ENCODE results near the gene FXYD6. TPM values are rescaled to one million over a fixed set of nuclear protein-coding genes. Genes with fewer than 3 reads are reported as not detected.
A peak's percentile ranks its signal among the peaks of the same experiment; 100 is the strongest.

The FXYD6 gene
- total and polyA plus RNA-seq, 4 experiments from 2014 or later, result 0.15 TPM; not detected in 3

- Mint-ChIP-seq H3K4me3 (no peak overlapping the region), H3K27me3 (peaks cover 0 to 8% of the 10 kb centered on the region in 2 donors), H3K4me1 (peaks cover 0 to 6% (median 5%) of the 10 kb centered on the region in 4 donors), H3K27ac (peak overlapping the region in 1 of 7 donors; percentile 35), H3K9me3 (no peaks in the 10 kb centered on the region), H3K36me3 (no peaks in the 10 kb centered on the region)
- CTCF ChIA-PET (ENCODE audit: partially characterized antibody), result interaction anchor here (1.0 kb wide), 1 partner anchor 83 kb away, joined by 4 read pairs; no protein-coding TSS in a partner anchor
- POLR2A ChIA-PET (ENCODE audit: partially characterized antibody), result no interaction called here
- Histone ChIP-seq H3K27ac (ENCODE audit: low read depth, low read length) (no peak overlapping the region), H3K4me3 (ENCODE audit: low read length in 2 of 2) (no peak overlapping the region), H3K4me1 (ENCODE audit: insufficient read depth, low read length) (peaks cover 6% of the 10 kb centered on the region), H3K9me3 (ENCODE audit: control insufficient read depth in 1 of 2, low read length in 2 of 2) (no peaks in the 10 kb centered on the region), H3K27me3 (ENCODE audit: insufficient read depth, low read length) (no peaks in the 10 kb centered on the region), H3K36me3 (ENCODE audit: insufficient read depth, low read length) (no peaks in the 10 kb centered on the region)
- intact Hi-C loops (cut with micrococcal nuclease), result no loop called here
- no peak for DNase-seq
Observed at GRCh38 chr11:117900121-117900648, 23.7 kb upstream of the FXYD6 start.

- no peaks in the 10 kb centered on the region for H3K9me3 ChIP-seq (ENCODE audit: control insufficient read depth in 1 of 2, low read length in 2 of 2)
- peaks cover 4 to 8% of the 10 kb centered on the region in 2 donors for H3K27me3 Mint-ChIP-seq
- no peak overlapping the region for H3K27ac ChIP-seq (ENCODE audit: low read depth, low read length)
- no peaks in the 10 kb centered on the region for H3K36me3 ChIP-seq (ENCODE audit: insufficient read depth, low read length)
- no peak overlapping the region for H3K27ac Mint-ChIP-seq
- intact Hi-C loops (cut with micrococcal nuclease), result no loop called here
- peaks cover 1 to 7% of the 10 kb centered on the region in 2 donors for H3K36me3 Mint-ChIP-seq
- DNase-seq, result no peak
- ChIA-PET CTCF (ENCODE audit: partially characterized antibody) (no interaction called here), POLR2A (ENCODE audit: partially characterized antibody) (no interaction called here)
- peaks cover 0 to 10% (median 3%) of the 10 kb centered on the region in 8 donors for H3K9me3 Mint-ChIP-seq
- peaks cover 0 to 6% (median 5%) of the 10 kb centered on the region in 4 donors for H3K4me1 Mint-ChIP-seq
- H3K4me1 ChIP-seq (ENCODE audit: insufficient read depth, low read length), result peaks cover 6% of the 10 kb centered on the region
- no peaks in the 10 kb centered on the region for H3K27me3 ChIP-seq (ENCODE audit: insufficient read depth, low read length)
- no peak overlapping the region for H3K4me3 Mint-ChIP-seq
- no peak overlapping the region for H3K4me3 ChIP-seq (ENCODE audit: low read length in 2 of 2)
Observed at GRCh38 chr11:117898059-117898458, 21.6 kb upstream of the FXYD6 start.

GRCh38 chr11:117892651-117893050 lies 16.2 kb upstream of the FXYD6 start:
- CTCF ChIA-PET (ENCODE audit: partially characterized antibody), result interaction anchor here (1.2 to 1.3 kb wide), 3 partner anchors 15 to 176 kb away, joined by 3 read pairs; no protein-coding TSS in a partner anchor
- Histone ChIP-seq H3K4me3 (ENCODE audit: low read length in 2 of 2) (no peak overlapping the region), H3K4me1 (ENCODE audit: insufficient read depth, low read length) (no peaks in the 10 kb centered on the region), H3K36me3 (ENCODE audit: insufficient read depth, low read length) (no peaks in the 10 kb centered on the region), H3K9me3 (ENCODE audit: control insufficient read depth in 1 of 2, low read length in 2 of 2) (no peaks in the 10 kb centered on the region), H3K27ac (ENCODE audit: low read depth, low read length) (no peak overlapping the region), H3K27me3 (ENCODE audit: insufficient read depth, low read length) (no peaks in the 10 kb centered on the region)
- Mint-ChIP-seq H3K4me3 (no peak overlapping the region), H3K27me3 (peaks cover 7 to 11% of the 10 kb centered on the region in 2 donors), H3K9me3 (peaks cover 0 to 33% (median 12%) of the 10 kb centered on the region in 8 donors), H3K4me1 (no peaks in the 10 kb centered on the region), H3K27ac (no peak overlapping the region), H3K36me3 (peaks cover 1 to 14% of the 10 kb centered on the region in 2 donors)
- no peak for DNase-seq
- POLR2A ChIA-PET (ENCODE audit: partially characterized antibody), result no interaction called here
- intact Hi-C loops (cut with micrococcal nuclease), result no loop called here

- peaks cover 0 to 33% (median 12%) of the 10 kb centered on the region in 8 donors for H3K9me3 Mint-ChIP-seq
- H3K4me1 Mint-ChIP-seq, result no peaks in the 10 kb centered on the region
- H3K4me3 Mint-ChIP-seq, result no peak overlapping the region
- DNase-seq, result no peak
- peaks cover 7 to 8% of the 10 kb centered on the region in 2 donors for H3K27me3 Mint-ChIP-seq
- ChIA-PET CTCF (ENCODE audit: partially characterized antibody) (interaction anchor here (0.8 to 1.2 kb wide), 3 partner anchors 16 to 83 kb away, joined by 3 read pairs; no protein-coding TSS in a partner anchor), POLR2A (ENCODE audit: partially characterized antibody) (no interaction called here)
- Histone ChIP-seq H3K27me3 (ENCODE audit: insufficient read depth, low read length) (no peaks in the 10 kb centered on the region), H3K4me1 (ENCODE audit: insufficient read depth, low read length) (no peaks in the 10 kb centered on the region), H3K27ac (ENCODE audit: low read depth, low read length) (no peak overlapping the region), H3K9me3 (ENCODE audit: control insufficient read depth in 1 of 2, low read length in 2 of 2) (no peaks in the 10 kb centered on the region), H3K4me3 (ENCODE audit: low read length in 2 of 2) (no peak overlapping the region), H3K36me3 (ENCODE audit: insufficient read depth, low read length) (no peaks in the 10 kb centered on the region)
- intact Hi-C loops (cut with micrococcal nuclease), result no loop called here
- H3K27ac Mint-ChIP-seq, result no peak overlapping the region
- H3K36me3 Mint-ChIP-seq, result peaks cover 1 to 14% of the 10 kb centered on the region in 2 donors
Observed at GRCh38 chr11:117891362-117891761, 14.9 kb upstream of the FXYD6 start.

GRCh38 chr11:117888139-117888566 lies 11.7 kb upstream of the FXYD6 start:
- H3K4me1 ChIP-seq (ENCODE audit: insufficient read depth, low read length), result no peaks in the 10 kb centered on the region
- peaks cover 3% of the 10 kb centered on the region for H3K27me3 ChIP-seq (ENCODE audit: insufficient read depth, low read length)
- Mint-ChIP-seq H3K27ac (no peak overlapping the region), H3K4me3 (no peak overlapping the region), H3K4me1 (no peaks in the 10 kb centered on the region), H3K27me3 (peaks cover 3 to 8% of the 10 kb centered on the region in 2 donors), H3K9me3 (peaks cover 0 to 24% (median 9%) of the 10 kb centered on the region in 8 donors), H3K36me3 (peaks cover 0 to 9% of the 10 kb centered on the region in 2 donors)
- no peak for DNase-seq
- no peak overlapping the region for H3K27ac ChIP-seq (ENCODE audit: low read depth, low read length)
- H3K4me3 ChIP-seq (ENCODE audit: low read length in 2 of 2), result no peak overlapping the region
- no peaks in the 10 kb centered on the region for H3K9me3 ChIP-seq (ENCODE audit: control insufficient read depth in 1 of 2, low read length in 2 of 2)
- intact Hi-C loops (cut with micrococcal nuclease), result no loop called here
- ChIA-PET POLR2A (ENCODE audit: partially characterized antibody) (no interaction called here), CTCF (ENCODE audit: partially characterized antibody) (no interaction called here)
- H3K36me3 ChIP-seq (ENCODE audit: insufficient read depth, low read length), result no peaks in the 10 kb centered on the region

- Histone ChIP-seq H3K4me3 (ENCODE audit: low read length in 2 of 2) (no peak overlapping the region), H3K4me1 (ENCODE audit: insufficient read depth, low read length) (no peaks in the 10 kb centered on the region), H3K27me3 (ENCODE audit: insufficient read depth, low read length) (peaks cover 3% of the 10 kb centered on the region), H3K9me3 (ENCODE audit: control insufficient read depth in 1 of 2, low read length in 2 of 2) (no peaks in the 10 kb centered on the region), H3K36me3 (ENCODE audit: insufficient read depth, low read length) (no peaks in the 10 kb centered on the region), H3K27ac (ENCODE audit: low read depth, low read length) (no peak overlapping the region)
- H3K27me3 Mint-ChIP-seq, result peaks cover 2 to 8% of the 10 kb centered on the region in 2 donors
- no peak for DNase-seq
- no peaks in the 10 kb centered on the region for H3K4me1 Mint-ChIP-seq
- ChIA-PET POLR2A (ENCODE audit: partially characterized antibody) (no interaction called here), CTCF (ENCODE audit: partially characterized antibody) (no interaction called here)
- no peak overlapping the region for H3K4me3 Mint-ChIP-seq
- intact Hi-C loops (cut with micrococcal nuclease), result no loop called here
- peaks cover 0 to 18% (median 5%) of the 10 kb centered on the region in 8 donors for H3K9me3 Mint-ChIP-seq
- H3K36me3 Mint-ChIP-seq, result peaks cover 0 to 5% of the 10 kb centered on the region in 2 donors
- H3K27ac Mint-ChIP-seq, result peak overlapping the region in 1 of 7 donors; percentile 22
Observed at GRCh38 chr11:117887431-117888138, 11.1 kb upstream of the FXYD6 start.

GRCh38 chr11:117885777-117886176 lies 9.3 kb upstream of the FXYD6 start:
- peaks cover 0 to 5% of the 10 kb centered on the region in 2 donors for H3K36me3 Mint-ChIP-seq
- H3K27ac ChIP-seq (ENCODE audit: low read depth, low read length), result no peak overlapping the region
- no peaks in the 10 kb centered on the region for H3K4me1 ChIP-seq (ENCODE audit: insufficient read depth, low read length)
- H3K27ac Mint-ChIP-seq, result no peak overlapping the region
- no peaks in the 10 kb centered on the region for H3K36me3 ChIP-seq (ENCODE audit: insufficient read depth, low read length)
- no peak overlapping the region for H3K4me3 Mint-ChIP-seq
- no peak overlapping the region for H3K4me3 ChIP-seq (ENCODE audit: low read length in 2 of 2)
- peaks cover 0 to 10% (median 3%) of the 10 kb centered on the region in 8 donors for H3K9me3 Mint-ChIP-seq
- DNase-seq, result no peak
- no peaks in the 10 kb centered on the region for H3K4me1 Mint-ChIP-seq
- no peaks in the 10 kb centered on the region for H3K9me3 ChIP-seq (ENCODE audit: control insufficient read depth in 1 of 2, low read length in 2 of 2)
- H3K27me3 Mint-ChIP-seq, result peaks cover 10 to 11% of the 10 kb centered on the region in 2 donors
- intact Hi-C loops (cut with micrococcal nuclease), result no loop called here
- peaks cover 3% of the 10 kb centered on the region for H3K27me3 ChIP-seq (ENCODE audit: insufficient read depth, low read length)
- CTCF ChIA-PET (ENCODE audit: partially characterized antibody), result interaction anchor here (0.6 kb wide), 1 partner anchor 226 kb away, joined by 3 read pairs; no protein-coding TSS in a partner anchor
- POLR2A ChIA-PET (ENCODE audit: partially characterized antibody), result no interaction called here
